DMS 273 (cell line): ENCODE measurements around the gene PRAMEF17.
A peak's percentile ranks its signal among the peaks of the same experiment; 100 is the strongest.
"Not testable (repeated sequence)": the region's sequence is repeated elsewhere in the genome, so short reads cannot be mapped to it uniquely, and the experiment has no call there.

Source experiments
- DNase-seq: peaks from one replicate; lab custom pipeline; 2025; ENCODE audit not compliant: unreplicated experiment; lab: John Stamatoyannopoulos, UW

PRAMEF17 gene, protein sequence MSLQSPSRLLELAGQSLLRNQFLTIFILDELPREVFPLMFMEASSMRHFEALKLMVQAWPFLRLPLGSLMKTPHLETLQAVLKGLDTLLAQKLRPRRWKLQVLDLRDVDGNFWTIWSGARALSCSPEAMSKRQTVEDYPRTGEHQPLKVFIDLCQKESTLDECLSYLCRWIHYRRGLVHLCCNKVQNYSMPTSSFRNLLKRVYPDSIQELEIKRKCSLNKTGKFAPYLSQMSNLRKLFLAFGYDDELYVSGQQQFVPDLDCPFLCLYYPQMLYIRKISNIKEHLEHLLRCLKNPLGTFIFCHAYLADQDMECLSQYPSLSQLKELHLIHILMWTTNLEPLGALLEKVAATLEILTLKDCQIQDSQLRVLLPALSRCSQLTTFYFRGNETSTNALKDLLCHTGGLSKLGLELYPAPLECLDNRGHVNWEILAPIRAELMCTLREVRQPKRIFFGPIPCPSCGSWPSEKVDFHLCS

DNA sequence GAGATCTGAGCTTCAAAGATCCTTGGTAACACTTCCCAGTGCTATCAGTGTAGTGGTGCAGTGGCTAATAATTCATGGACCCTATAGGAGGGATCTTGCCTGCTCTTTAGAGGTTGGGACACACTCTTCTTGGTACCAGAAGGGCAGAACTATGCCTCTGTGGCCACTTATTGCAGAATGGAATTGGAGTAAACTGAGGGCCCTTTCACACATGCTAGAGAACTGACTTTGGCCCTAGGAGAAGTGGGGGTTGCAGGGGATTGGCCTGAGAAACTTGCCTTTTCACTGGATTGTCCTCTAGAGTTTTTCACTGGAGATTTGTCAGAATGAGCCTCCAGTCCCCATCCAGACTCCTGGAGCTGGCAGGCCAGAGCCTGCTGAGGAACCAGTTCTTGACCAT, at the start of gene PRAMEF17:
Gene PRAMEF17, plus strand, starts transcription at position 301 of the 400 bp plus-strand sequence. Its CDS starts 26 bp downstream, at position 327.
- DNase-seq = not testable (repeated sequence)

DNA sequence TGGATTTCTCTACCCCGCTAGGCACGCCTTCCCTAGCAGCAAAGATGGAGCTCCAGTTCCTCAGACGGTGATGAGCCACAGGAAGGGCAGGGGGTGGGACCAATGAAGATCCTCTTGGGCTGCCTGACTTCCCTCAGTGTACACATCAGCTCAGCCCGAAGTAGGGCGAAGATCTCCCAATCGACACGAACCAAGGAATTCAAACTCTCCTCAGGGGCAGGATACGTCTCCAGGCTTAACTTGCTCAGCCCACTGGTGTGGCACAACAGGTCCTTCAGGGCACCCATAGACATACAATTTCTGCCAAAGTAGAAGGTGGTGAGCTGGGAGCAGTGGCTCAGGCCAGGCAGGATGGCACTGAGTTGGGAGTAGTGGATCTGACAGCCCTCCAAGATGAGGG, 46.9 kb upstream of the PRAMEF17 start:
- not testable (repeated sequence) for DNase-seq

DNA sequence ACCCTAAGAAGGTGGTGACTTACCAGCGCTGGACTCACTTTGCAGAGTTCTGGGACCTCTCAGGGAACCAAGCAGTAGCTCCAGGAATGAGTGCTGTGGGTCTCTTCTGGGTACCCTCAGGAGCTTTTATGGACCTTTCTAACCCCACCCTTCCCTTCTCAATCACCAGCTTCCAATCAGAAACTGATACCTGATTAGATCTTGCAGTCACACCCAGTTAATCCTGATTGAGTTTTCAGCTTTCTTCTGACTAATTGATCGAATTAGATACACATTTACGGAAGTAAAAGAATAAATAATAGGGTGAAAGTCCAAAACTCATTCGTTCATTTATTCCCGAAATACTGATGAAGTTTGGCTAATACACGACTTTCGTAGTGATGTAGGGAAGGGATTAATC, 42.4 kb upstream of the PRAMEF17 start, which contains the start of gene PRAMEF14:
Gene PRAMEF14, minus strand, starts transcription at position 101 of the 400 bp plus-strand sequence. CDS start 1,820 bp downstream, outside the sequence.
- not testable (repeated sequence) for DNase-seq

DNA sequence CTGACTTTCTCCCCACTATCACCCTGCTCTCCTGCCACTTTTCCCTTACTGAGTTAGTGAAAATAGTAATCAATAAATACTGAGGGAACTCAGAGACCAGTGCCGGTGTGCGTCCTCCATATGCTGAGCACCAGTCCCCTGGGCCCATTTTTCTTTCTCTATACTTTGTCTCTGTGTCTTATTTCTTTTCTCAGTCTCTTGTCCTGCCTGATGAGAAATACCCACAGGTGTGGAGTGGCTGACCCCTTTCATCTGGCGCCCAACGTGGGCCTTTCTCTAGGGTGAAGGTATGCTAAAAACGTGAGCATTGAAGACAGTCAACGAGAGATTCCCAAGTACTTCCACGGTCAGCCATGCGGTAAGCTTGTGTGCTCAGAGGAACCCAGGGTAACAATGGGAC, 36.0 kb upstream of the PRAMEF17 start:
- DNase-seq = not testable (repeated sequence)

DNA sequence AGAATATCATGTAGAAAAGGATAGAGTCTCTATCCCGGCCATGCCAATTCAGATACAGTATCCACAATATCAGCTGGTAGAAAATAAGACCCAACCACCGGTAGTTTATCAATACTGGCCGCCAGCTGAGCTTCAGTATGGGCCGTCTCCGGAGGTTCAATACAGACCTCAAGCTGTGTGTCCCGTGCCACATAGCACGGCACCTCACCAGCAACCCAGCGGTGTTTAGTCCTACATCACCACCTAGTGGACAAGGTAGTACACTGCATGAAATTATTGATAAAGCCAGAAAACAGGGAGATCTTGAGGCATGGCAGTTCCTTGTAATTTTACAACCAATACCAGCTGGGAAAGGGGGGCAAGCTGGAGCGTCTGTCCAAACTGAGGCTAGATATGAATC, 35.0 kb upstream of the PRAMEF17 start:
- DNase-seq = not testable (repeated sequence)

DNA sequence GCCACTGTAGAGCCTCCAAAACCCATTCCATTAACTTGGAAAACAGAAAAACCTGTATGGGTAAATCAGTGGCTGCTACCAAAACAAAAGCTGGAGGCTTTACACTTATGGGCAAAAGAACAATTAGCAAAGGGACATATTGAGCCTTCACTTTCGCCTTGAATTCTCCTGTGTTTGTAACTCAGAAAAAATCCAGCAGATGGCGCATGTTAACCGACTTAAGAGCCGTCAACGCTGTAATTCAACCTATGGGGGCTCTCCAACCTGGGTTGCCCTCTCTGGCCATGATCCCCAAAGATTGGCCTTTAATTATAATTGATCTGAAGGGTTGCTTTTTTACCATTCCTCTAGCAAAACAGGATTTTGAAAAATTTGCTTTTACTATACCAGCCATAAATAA, 32.7 kb upstream of the PRAMEF17 start:
- peak; percentile 86 for DNase-seq

DNA sequence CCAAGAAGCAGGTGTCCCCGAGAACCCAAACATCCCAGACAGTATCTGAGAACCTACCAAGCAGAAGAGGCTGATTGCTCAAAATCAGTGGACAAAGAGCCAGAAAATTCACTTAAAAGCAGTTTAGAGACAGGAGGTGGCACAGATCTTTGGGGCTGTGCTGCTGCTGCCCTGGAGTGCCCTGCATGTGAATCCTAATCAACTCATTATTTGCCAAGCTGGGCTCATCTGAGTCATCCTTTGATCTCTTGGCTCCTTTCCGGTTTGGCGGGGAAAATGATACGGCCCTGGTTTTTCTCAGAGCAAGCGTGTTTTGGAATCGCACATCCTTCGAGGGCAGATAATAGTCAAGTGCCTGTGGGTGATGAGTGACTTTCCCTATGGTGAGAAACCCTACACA, 27.1 kb upstream of the PRAMEF17 start:
- not testable (repeated sequence) for DNase-seq

DNA sequence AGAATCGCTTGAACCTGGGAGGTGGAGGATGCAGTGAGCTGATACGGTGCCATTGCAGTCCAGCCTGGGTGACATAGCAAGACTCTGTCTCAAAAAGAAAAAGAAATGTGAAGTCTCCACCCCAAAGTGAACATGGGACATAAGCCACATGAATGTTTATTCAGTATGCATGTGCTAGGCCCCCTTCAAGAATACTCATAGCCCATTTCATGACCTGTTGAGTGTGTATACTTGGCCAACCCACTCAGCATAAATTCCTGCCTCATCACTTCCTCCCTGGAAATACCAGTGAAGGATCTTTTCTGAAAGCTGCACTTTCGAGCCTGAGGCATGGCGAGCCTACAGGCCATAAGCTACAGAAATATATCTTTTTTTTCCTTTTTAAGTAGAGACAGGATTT, 24.5 kb upstream of the PRAMEF17 start:
- DNase-seq = not testable (repeated sequence)

DNA sequence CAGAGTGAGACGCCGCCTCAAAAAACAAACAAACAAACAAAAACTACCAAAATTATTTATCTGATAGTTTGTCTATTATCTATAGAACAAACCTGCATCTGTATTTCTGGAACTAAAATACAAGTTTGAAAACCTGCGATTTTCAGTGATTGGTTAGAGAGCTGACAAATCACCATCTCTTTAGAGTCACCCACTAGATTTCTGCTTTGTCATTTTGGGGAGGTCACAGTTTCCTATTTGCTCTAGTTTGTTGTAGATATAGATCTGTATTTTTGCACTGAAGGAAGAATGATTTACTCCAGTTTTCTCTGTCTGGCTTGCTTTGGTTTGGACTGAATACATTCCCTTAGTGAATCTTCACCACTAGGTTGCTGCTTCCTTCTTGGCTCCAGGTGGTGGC, 22.9 kb upstream of the PRAMEF17 start:
- not testable (repeated sequence) for DNase-seq

DNA sequence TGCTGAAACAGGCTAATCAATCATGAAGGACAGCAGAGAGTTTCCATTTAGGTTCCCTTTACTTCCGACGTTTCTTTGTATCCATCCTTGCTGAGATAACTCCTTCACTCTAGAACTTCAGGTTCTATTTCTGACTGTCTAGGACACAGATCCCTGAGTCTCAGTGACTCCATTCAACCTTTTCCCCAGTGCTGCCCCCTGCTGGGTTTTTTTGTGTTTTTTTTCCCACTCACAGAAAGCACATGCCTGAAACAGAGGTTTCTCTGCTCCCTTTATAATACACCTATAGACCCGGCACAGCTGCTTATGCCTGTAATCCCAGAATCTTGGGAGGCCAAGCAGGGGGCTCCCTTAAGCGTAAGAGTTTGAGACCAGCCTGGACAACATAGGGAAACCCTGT, 20.9 kb upstream of the PRAMEF17 start:
- peak; percentile 50 for DNase-seq

DNA sequence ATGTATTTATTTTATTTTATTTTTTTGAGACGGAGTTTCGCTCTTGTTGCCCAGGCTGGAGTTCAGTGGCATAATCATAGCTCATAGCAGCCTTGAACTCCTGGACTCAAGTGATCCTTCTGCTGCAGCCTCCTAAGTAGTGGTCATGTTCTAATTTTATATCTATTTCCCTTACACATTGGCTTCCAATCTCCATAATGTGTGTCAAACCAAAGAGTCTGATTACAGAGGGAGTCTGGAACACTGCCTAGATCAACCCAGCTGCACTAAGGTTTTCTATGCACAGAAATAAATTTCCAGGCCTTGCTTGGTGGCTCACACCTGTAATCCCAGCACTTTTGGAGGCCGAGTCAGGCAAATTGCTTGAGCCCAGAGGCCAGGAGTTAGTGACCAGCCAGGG, 10.4 kb upstream of the PRAMEF17 start:
- not testable (repeated sequence) for DNase-seq

DNA sequence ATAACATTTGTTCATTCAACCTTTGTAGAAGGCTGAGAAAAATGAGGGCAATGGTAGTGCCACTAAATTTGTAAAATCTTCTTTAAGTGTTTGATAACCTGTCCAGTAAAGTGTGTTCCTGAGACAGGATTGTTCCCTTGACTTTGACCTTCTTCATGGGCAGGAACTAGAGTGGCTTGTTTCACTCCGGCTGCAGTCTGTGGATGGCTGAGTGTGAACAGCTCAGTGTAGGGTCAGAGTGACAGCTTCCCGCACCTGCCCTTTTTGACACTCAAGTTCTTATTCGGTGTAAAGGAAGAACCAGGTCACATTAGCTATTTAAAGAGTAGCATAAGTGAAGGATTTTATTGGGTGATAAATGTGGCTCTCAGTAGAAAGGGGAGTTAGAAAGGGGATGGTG, 9.1 kb upstream of the PRAMEF17 start:
- DNase-seq = not testable (repeated sequence)

DNA sequence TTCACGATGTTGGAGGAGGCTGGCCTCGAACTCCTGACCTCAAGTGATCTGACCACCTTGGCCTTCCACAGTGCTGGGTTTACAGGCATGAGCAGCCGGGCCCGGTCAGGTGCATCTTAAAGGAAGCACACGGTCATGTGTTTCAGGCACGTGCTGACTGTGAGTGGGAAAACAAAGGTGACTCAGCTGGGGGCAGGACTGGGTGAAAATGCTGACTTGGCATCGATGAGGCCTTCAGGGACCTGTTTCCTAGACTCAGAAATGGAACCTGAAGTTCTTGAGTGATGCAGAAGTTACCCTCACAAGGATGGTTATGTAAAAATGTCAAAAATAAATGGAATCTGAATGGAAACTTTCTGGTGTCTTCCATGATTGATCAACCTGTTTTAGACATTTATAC, 3.6 kb downstream of the PRAMEF17 start:
- not testable (repeated sequence) for DNase-seq

DNA sequence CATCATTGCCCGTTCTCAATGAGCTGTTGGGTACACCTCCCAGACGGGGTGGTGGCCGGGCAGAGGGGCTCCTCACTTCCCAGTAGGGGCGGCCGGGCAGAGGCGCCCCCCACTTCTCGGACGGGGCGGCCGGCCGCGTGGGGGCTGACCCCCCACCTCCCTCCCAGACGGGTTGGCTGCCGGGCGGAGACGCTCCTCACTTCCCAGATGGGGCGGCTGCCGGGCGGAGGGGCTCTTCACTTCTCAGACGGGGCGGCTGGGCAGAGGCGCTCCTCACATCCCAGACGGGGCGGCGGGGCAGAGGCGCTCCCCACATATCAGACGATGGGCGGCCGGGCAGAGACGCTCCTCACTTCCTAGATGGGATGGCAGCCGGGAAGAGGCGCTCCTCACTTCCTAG, 5.3 kb downstream of the PRAMEF17 start:
- DNase-seq = not testable (repeated sequence)

DNA sequence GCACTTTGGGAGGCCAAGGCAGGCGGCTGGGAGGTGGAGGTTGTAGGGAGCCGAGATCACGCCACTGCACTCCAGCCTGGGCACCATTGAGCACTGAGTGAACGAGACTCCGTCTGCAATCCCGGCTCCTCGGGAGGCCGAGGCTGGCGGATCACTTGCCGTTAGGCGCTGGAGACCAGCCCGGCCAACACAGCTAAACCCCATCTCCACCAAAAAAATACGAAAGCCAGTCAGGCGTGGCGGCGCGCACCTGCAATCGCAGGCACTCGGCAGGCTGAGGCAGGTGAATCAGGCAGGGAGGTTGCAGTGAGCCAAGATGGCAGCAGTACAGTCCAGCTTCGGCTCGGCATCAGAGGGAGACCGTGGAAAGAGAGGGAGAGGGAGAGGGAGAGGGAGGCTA, 5.9 kb downstream of the PRAMEF17 start:
- DNase-seq = not testable (repeated sequence)

DNA sequence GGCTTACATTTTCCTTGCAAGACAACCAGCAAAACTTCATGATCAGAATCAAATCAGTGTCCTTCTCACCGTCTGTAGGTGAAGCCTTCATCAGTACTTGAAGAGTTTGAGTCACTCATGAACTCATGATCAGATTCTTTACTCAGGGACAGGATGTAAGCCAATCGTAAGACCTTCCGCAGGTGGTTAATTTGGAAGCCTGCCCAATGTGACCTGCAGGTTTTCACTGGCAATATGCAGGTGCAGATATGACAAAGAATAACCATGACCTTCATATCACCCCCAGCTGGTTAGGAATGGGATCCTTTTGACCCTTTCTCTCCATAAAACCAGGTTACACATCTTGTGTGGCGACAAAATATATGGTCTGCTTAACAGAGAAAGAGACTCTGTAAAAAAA, 18.4 kb downstream of the PRAMEF17 start:
- no peak for DNase-seq

DNA sequence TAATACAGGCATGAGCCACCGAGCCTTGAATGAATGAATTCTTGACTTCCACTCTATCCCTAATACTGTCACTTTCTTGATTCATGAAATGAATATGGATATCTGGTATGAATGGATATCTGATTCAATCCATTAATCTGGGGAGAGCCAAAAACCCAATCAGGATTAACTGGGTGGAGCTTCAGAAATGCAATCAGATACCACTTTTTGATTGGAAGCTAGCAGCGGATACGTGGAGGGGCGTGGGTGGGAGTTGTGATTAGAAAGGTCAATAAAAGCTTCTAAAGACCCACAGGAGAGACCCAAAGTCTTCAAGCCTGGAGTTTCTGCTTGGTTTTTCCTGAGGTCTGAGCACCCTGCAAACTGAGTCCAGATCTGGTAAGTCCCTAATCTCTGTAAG, 20.7 kb downstream of the PRAMEF17 start, which contains the start of gene PRAMEF20:
Gene PRAMEF20, plus strand, starts transcription at position 301 of the 400 bp plus-strand sequence. CDS start 5,905 bp downstream, outside the sequence.
- DNase-seq = not testable (repeated sequence)

DNA sequence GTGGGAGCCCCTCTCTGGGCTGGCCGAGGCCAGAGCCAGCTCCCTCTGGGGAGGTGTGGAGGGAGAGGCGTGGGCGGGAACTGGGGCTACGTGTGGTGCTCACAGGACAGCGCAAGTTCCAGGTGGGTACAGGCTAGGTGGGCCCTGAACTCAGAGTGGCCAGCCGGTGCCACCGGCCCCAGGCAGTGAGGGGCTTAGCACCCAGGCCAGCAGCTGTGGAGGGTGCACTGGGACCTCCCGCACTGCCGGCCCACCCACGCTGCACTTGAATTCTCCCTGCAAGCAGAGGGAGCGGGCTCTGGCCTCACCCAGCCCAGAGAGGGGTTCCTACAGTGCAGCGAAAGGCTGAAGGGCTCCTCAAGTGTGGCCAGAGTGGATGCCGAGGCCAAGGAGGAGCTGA, 41.1 kb downstream of the PRAMEF17 start:
- no peak for DNase-seq

DNA sequence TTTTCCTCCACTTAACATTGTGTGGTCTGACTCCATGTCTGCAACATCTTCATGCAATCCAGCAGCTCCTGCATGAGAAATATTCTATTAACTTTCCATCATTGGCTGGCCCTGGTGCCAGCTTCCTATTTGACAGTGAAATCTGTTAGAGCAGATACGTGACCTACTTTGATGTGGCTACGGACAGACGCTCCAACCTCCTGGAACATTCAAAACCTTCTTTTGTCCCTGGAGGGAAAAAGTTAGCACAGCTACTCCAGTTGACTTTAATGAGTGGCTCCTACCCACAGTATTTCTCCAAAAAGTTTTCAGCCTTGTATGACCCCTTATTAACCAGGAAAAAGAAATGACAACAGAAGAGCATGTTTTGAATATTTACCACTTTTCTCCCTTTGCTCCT, 42.8 kb downstream of the PRAMEF17 start:
- DNase-seq = no peak

DNA sequence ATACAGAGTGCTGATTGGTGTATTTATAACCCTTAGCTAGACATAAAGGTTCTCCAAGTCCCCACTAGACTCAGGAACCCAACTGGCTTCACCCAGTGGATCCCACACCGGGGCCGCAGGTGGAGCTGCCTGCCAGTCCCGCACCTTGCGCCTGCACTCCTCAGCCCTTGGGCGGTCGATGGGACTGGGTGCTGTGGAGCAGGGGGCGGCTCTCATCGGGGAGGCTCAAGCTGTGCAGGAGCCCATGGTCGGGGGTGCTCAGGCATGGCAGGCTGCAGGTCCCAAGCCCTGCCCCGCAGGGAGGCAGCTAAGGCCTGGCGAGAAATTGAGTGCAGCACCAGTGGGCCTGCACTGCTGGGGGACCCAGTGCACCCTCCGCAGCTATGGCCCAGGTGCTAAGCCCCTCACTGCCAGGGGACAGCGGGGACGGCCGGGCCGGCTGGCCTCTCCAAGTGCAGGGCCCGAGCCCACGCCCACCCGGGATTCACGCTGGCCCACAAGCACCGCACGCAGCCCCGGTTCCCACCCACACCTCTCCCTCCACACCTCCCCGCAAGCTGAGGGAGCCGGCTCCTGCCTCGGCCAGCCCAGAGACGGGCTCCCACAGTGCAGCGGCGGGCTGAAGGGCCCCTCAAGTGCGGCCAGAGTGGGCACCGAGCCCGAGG, 44.4 kb downstream of the PRAMEF17 start:
- DNase-seq = not testable (repeated sequence)

DNA sequence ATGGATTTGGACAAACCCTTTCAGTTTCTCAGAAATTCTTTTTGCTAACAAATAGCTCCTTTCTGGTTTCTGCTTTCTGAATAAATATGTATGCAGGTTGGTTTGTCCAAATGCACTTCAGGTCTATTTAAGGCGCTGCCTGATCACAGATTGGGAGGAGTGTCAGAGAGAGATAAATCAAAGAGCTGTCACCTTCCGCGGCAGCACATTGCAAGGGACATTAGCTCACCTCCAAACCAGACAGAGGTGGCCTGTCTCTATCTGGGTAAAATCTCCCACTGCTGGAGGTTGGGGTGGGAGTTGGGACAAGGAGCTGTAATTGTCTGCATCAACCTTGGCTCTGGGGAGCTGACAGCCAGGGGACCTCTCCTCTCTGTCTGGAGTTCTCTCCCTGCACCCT, 46.0 kb downstream of the PRAMEF17 start:
- DNase-seq = peak; percentile 17
